Measurements from ENCODE around the gene ZNF629.

DNA sequence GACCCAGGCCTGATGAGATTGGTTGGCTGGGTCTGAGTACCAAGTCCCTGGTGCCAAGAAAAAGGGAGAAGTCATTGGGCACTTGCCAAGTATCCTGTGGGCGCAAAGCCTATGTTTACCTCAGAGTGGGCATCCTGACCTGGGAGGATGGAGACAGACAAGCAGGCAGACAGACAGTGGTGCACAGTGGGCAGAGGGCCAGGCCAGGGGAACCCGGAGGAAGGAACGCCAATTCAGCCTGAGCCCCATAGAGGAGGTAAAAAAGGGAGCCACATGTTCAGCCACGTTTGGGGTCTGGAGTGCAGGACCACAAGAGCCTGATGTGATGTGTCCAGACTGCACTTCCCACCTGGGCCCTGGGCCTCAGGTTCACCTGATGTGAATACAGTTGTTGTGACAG lies 33.4 kb downstream of the ZNF629 start:
- TF ChIP-seq EZH2 (IDR thresholded peaks at IDR 0.05; ENCODE audit: insufficient read depth, poor library complexity, severe bottlenecking) (no peak), EZH2phosphoT487 (IDR thresholded peaks at IDR 0.05; ENCODE audit: insufficient read depth, low read depth) (no peak)
